Liver (tissue), 9 donors: ENCODE results near the gene CCDC92. TPM values are rescaled to one million over a fixed set of nuclear protein-coding genes. Genes with fewer than 3 reads are reported as not detected.

Source experiments
- DNase-seq: peaks from one replicate; pipeline ENCODE4 v3.0.0-alpha.2; 2017; ENCODE audit warnings: low spot score
- H3K27ac ChIP-seq, 2 donors: one replicate each; pipeline ENCODE4 v1.7.0; 2013; ENCODE audit warnings: inconsistent platforms in 2 of 2, low read length in 2 of 2, control low read depth in 1 of 2, low read depth in 1 of 2, mild to moderate bottlenecking in 1 of 2
- H3K27me3 ChIP-seq, 4 donors: one replicate each; pipeline versions ENCODE4 v1.6.1 to v1.7.0; 2013; ENCODE audit warnings: low read length in 3 of 4, inconsistent platforms in 1 of 4, mild to moderate bottlenecking in 1 of 4, moderate library complexity in 1 of 4; ENCODE audit not compliant: control insufficient read depth in 4 of 4, insufficient read depth in 4 of 4
- H3K36me3 ChIP-seq, 4 donors: one replicate each; pipeline versions ENCODE4 v1.6.1 to v1.7.0; 2013; ENCODE audit warnings: low read length in 3 of 4, mild to moderate bottlenecking in 3 of 4, low read depth in 1 of 4, moderate library complexity in 1 of 4; ENCODE audit not compliant: control insufficient read depth in 4 of 4, insufficient read depth in 3 of 4
- H3K4me1 ChIP-seq, 4 donors: one replicate each; pipeline versions ENCODE4 v1.6.1 to v1.7.0; 2013; ENCODE audit warnings: low read length in 3 of 4, mild to moderate bottlenecking in 3 of 4, moderate library complexity in 1 of 4; ENCODE audit not compliant: control insufficient read depth in 4 of 4, insufficient read depth in 4 of 4
- H3K4me3 ChIP-seq, 3 donors: one replicate each; pipeline versions ENCODE4 v1.6.1 to v1.7.0; 2013; ENCODE audit warnings: low read length in 3 of 3, control low read depth in 1 of 3, low read depth in 1 of 3, mild to moderate bottlenecking in 1 of 3
- H3K9ac ChIP-seq, 2 donors: one replicate each; pipeline ENCODE4 v1.7.0; 2013; ENCODE audit warnings: low read length in 2 of 2, mild to moderate bottlenecking in 2 of 2, moderate library complexity in 2 of 2, control low read depth in 1 of 2, low read depth in 1 of 2
- H3K9me3 ChIP-seq, 4 donors: one replicate each; pipeline versions ENCODE4 v1.6.1 to v1.7.0; 2013; ENCODE audit warnings: low read length in 3 of 4; ENCODE audit not compliant: control insufficient read depth in 4 of 4
- ATF3 ChIP-seq: IDR thresholded peaks from 2 replicates; pipeline ENCODE4 v1.6.1; 2016; ENCODE audit warnings: antibody characterized with exemption
- CTCF ChIP-seq: fragments of 150-350 bp; IDR thresholded peaks from 2 replicates; pipeline ENCODE4 v1.5.1; 2017; ENCODE audit warnings: improper control_type of control experiment, low read depth, low read length; ENCODE audit not compliant: missing input control
- FOXA1 ChIP-seq: IDR thresholded peaks from 2 replicates; pipeline ENCODE4 v1.6.1; 2016; ENCODE audit warnings: antibody characterized with exemption
- GABPA ChIP-seq, 2 donors: IDR thresholded peaks in 1 of 2; conservative IDR thresholded peaks in 1 of 2; 2 replicates each; pipeline ENCODE4 v1.6.1; 2016; ENCODE audit warnings: antibody characterized with exemption in 2 of 2, mild to moderate bottlenecking in 1 of 2, moderate library complexity in 1 of 2
- HNF4A ChIP-seq, 2 donors: conservative IDR thresholded peaks; 2 replicates each; pipeline ENCODE4 v1.6.1; 2016; ENCODE audit warnings: antibody characterized with exemption in 2 of 2, mild to moderate bottlenecking in 2 of 2
- HNF4G ChIP-seq: IDR thresholded peaks from 2 replicates; pipeline ENCODE4 v1.6.1; 2016; ENCODE audit warnings: antibody characterized with exemption
- MAX ChIP-seq: IDR thresholded peaks from 2 replicates; pipeline ENCODE4 v1.6.1; 2016; ENCODE audit warnings: antibody characterized with exemption
- NR2F2 ChIP-seq: IDR thresholded peaks from 2 replicates; pipeline ENCODE4 v1.6.1; 2016; ENCODE audit warnings: antibody characterized with exemption
- RAD21 ChIP-seq, 2 donors: IDR thresholded peaks; 2 replicates each; pipeline ENCODE4 v1.6.1; 2016; ENCODE audit warnings: antibody characterized with exemption in 2 of 2, mild to moderate bottlenecking in 2 of 2
- REST ChIP-seq: IDR thresholded peaks from 2 replicates; pipeline ENCODE4 v1.6.1; 2016; ENCODE audit warnings: antibody characterized with exemption, mild to moderate bottlenecking
- TAF1 ChIP-seq: conservative IDR thresholded peaks from 2 replicates; pipeline ENCODE4 v1.6.1; 2016; ENCODE audit warnings: antibody characterized with exemption, mild to moderate bottlenecking
- YY1 ChIP-seq: IDR thresholded peaks from 2 replicates; pipeline ENCODE4 v1.6.1; 2016; ENCODE audit warnings: antibody characterized with exemption, mild to moderate bottlenecking
- ZBTB33 ChIP-seq: IDR thresholded peaks from 2 replicates; pipeline ENCODE4 v1.6.1; 2016; ENCODE audit warnings: antibody characterized with exemption
- WGBS: extraction: QIAGEN DNeasy Blood & Tissue Kit; methylation state at CpG from one replicate; pipeline ENCODE4 v1.1.7; 2013; 5-methylcytosine and 5-hydroxymethylcytosine counted together
- polyA plus RNA-seq, 2 donors: library from polyadenylated mRNA; stranded (reverse) in 1 of 2; unstranded in 1 of 2; fragments of 200-250 nt in 1 of 2; fragments of >200 nt in 1 of 2; fragmentation: Nextera tagmentation in 1 of 2; extraction: Ambion mirVana in 1 of 2; gene quantifications; one replicate each; pipeline versions ENCODE4 v1.2.1 to v1.2.3, GENCODE V29; 2013 to 2015
- total RNA-seq, 2 donors: library from RNA; depleted of rRNA; stranded (reverse); fragments of >200 nt; gene quantifications; one replicate each; pipeline ENCODE4 v1.2.3, GENCODE V29; 2014
- donor health status: healthy.
- donor health status: healthy.
- donor health status: healthy.
- donor health status: healthy.
- donor health status: healthy.

Gene CCDC92
- total and polyA plus RNA-seq, 4 donors = 2.1 to 14.6 (median 9.3) TPM

- Histone ChIP-seq H3K4me3 (no peak overlapping the region), H3K27ac (no peak overlapping the region)
Observed at GRCh38 chr12:123900871-123901376, 71.7 kb downstream of the CCDC92 start.

GRCh38 chr12:123899368-123899767, 73.3 kb downstream of the CCDC92 start:
- no peaks in the 10 kb centered on the region for H3K36me3 ChIP-seq
- H3K27me3 ChIP-seq = peaks cover 0 to 2% (median under 1%) of the 10 kb centered on the region in 4 donors
- no peak for DNase-seq
- no peak overlapping the region for H3K27ac ChIP-seq
- H3K9ac ChIP-seq = no peak overlapping the region
- H3K9me3 ChIP-seq = no peaks in the 10 kb centered on the region
- H3K4me1 ChIP-seq = no peaks in the 10 kb centered on the region
- TF ChIP-seq NR2F2 = no peak
- no peak for TF ChIP-seq CTCF
- TF ChIP-seq HNF4G = no peak
- no peak for TF ChIP-seq FOXA1
- WGBS = 90% methylated on average over 9 of the region's 9 CpGs
- no peak overlapping the region for H3K4me3 ChIP-seq

More at GRCh38 chr12:123900871-123901376, 71.7 kb downstream of the CCDC92 start:
- WGBS = 53% methylated on average over 9 of the region's 9 CpGs
- TF ChIP-seq ZBTB33 (no peak), FOXA1 (no peak), TAF1 (no peak)
- Histone ChIP-seq H3K9me3 (no peaks in the 10 kb centered on the region), H3K36me3 (no peaks in the 10 kb centered on the region), H3K9ac (no peak overlapping the region), H3K4me1 (no peaks in the 10 kb centered on the region), H3K27me3 (peaks cover 0 to 2% (median under 1%) of the 10 kb centered on the region in 4 donors)
- no peak for DNase-seq

- Histone ChIP-seq H3K4me3 (no peak overlapping the region), H3K27ac (no peak overlapping the region), H3K4me1 (no peaks in the 10 kb centered on the region), H3K36me3 (no peaks in the 10 kb centered on the region), H3K9me3 (no peaks in the 10 kb centered on the region), H3K27me3 (peaks cover 0 to 2% (median under 1%) of the 10 kb centered on the region in 4 donors), H3K9ac (no peak overlapping the region)
- WGBS = 84% methylated on average over 18 of the region's 18 CpGs
- no peak for DNase-seq
- no peak for TF ChIP-seq MAX
Observed at GRCh38 chr12:123898673-123899072, 74.0 kb downstream of the CCDC92 start.

- Histone ChIP-seq H3K36me3 (no peaks in the 10 kb centered on the region), H3K9me3 (no peaks in the 10 kb centered on the region), H3K4me1 (no peaks in the 10 kb centered on the region), H3K27ac (no peak overlapping the region), H3K4me3 (no peak overlapping the region), H3K9ac (no peak overlapping the region), H3K27me3 (peaks cover 0 to 2% (median under 1%) of the 10 kb centered on the region in 4 donors)
- WGBS = 89% methylated on average over 5 of the region's 5 CpGs
- no peak for DNase-seq
- TF ChIP-seq YY1 (no peak), HNF4A (conservative IDR thresholded peaks at IDR 0.05) (no peak), MAX (no peak), TAF1 (no peak), GABPA (IDR thresholded peaks at IDR 0.05 in 1 of 2, conservative IDR thresholded peaks at IDR 0.05 in 1 of 2) (no peak), HNF4G (no peak), FOXA1 (no peak), ATF3 (no peak), REST (no peak), RAD21 (IDR thresholded peaks at IDR 0.05) (no peak)
Observed at GRCh38 chr12:123897221-123897620, 75.4 kb downstream of the CCDC92 start.
